Activated naive CD8-positive, alpha-beta T cell treated with anti-CD3 and anti-CD28 coated beads for 36 hours (primary cell): ENCODE data around the gene CAPN9. TPM values are rescaled to one million over a fixed set of nuclear protein-coding genes. Genes with fewer than 3 reads are reported as not detected.
"Not testable (repeated sequence)": the region's sequence is repeated elsewhere in the genome, so short reads cannot be mapped to it uniquely, and the experiment has no call there.

Source experiments
- DNase-seq: peaks from one replicate; pipeline ENCODE4 v3.0.0; 2021
- H3K27ac Mint-ChIP-seq: one replicate; pipeline ENCODE4 v1.8.0; 2022; ENCODE audit warnings: mild to moderate bottlenecking, moderate library complexity, mixed read lengths
- H3K27me3 Mint-ChIP-seq: one replicate; pipeline ENCODE4 v1.8.0; 2022; ENCODE audit warnings: mild to moderate bottlenecking, mixed read lengths
- H3K36me3 Mint-ChIP-seq: one replicate; pipeline ENCODE4 v1.8.0; 2021; ENCODE audit warnings: mild to moderate bottlenecking, mixed read lengths
- H3K4me1 Mint-ChIP-seq: one replicate; pipeline ENCODE4 v1.8.0; 2021; ENCODE audit warnings: mixed read lengths
- H3K4me3 Mint-ChIP-seq: one replicate; pipeline ENCODE4 v1.8.0; 2022; ENCODE audit warnings: mild to moderate bottlenecking, moderate library complexity, mixed read lengths
- H3K9me3 Mint-ChIP-seq: one replicate; pipeline ENCODE4 v1.8.0; 2022; ENCODE audit warnings: mixed read lengths
- total RNA-seq, 2 experiments: library from RNA; stranded (reverse); gene quantifications; one replicate each; pipeline ENCODE4 v1.2.3, GENCODE V29; 2021

Gene CAPN9, protein sequence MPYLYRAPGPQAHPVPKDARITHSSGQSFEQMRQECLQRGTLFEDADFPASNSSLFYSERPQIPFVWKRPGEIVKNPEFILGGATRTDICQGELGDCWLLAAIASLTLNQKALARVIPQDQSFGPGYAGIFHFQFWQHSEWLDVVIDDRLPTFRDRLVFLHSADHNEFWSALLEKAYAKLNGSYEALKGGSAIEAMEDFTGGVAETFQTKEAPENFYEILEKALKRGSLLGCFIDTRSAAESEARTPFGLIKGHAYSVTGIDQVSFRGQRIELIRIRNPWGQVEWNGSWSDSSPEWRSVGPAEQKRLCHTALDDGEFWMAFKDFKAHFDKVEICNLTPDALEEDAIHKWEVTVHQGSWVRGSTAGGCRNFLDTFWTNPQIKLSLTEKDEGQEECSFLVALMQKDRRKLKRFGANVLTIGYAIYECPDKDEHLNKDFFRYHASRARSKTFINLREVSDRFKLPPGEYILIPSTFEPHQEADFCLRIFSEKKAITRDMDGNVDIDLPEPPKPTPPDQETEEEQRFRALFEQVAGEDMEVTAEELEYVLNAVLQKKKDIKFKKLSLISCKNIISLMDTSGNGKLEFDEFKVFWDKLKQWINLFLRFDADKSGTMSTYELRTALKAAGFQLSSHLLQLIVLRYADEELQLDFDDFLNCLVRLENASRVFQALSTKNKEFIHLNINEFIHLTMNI
- not detected for total RNA-seq

DNA sequence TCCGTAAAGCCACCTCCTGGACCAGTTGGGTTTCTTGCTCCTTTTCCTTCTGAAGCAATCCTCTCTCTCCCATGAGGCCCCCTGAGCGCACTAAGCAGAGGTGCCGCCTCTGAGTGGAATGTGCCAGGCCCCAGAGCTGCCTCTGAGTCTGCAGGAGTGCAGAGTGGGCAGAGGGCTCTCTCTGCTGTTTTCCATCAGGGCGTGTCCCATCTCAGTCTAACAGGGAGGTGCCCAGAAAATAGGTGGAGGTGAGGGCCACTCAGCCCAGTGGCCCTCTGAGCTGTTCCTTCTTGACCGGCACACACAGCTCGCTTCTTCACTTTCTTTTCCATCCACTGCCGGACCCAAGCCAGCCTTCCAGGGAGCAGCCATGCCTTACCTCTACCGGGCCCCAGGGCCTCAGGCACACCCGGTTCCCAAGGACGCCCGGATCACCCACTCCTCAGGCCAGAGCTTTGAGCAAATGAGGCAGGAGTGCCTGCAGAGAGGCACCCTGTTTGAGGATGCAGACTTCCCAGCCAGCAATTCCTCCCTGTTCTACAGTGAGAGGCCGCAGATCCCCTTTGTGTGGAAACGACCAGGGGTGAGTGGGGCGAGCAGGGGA, at the start of gene CAPN9:
Gene CAPN9, plus strand, starts transcription at position 262 of the 604 bp plus-strand sequence. Its CDS starts 109 bp downstream, at position 371.
- Mint-ChIP-seq H3K27me3 (peaks cover 10% of the 10 kb centered on the region), H3K36me3 (no peaks in the 10 kb centered on the region), H3K4me3 (no peak within 1 kb of the TSS), H3K4me1 (no peaks in the 10 kb centered on the region), H3K27ac (no peak within 1 kb of the TSS), H3K9me3 (no peaks in the 10 kb centered on the region)
- no peak for DNase-seq

DNA sequence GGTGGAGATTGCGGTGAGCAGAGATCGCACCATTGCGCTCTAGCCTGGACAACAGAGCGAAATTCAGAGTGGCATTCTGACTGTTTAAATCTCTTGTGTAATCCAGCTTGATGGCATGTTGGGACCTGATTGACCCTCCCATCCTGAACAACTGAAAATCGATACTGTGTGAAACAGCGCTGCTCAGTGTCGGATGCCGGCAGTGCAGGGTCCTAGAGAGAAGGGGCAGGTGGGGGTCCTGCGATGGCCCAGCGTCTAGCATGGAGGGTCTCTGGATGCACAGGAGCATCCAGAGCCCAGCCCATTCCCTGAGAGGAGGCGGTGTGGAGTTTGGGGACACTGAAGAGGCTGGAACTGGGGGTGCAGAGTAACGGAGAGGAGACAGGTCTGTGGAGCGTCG, 49.1 kb upstream of the CAPN9 start:
- no peaks in the 10 kb centered on the region for H3K27me3 Mint-ChIP-seq
- H3K36me3 Mint-ChIP-seq: no peaks in the 10 kb centered on the region
- no peaks in the 10 kb centered on the region for H3K4me1 Mint-ChIP-seq
- no peaks in the 10 kb centered on the region for H3K9me3 Mint-ChIP-seq
- H3K4me3 Mint-ChIP-seq: no peak overlapping the region
- no peak overlapping the region for H3K27ac Mint-ChIP-seq
- DNase-seq: no peak

- not testable (repeated sequence) for H3K36me3 Mint-ChIP-seq, DNase-seq, H3K27me3 Mint-ChIP-seq, H3K27ac Mint-ChIP-seq, H3K4me1 Mint-ChIP-seq, H3K4me3 Mint-ChIP-seq, H3K9me3 Mint-ChIP-seq
Measured at GRCh38 chr1:230698964-230699363, 48.2 kb upstream of the CAPN9 start.

DNA sequence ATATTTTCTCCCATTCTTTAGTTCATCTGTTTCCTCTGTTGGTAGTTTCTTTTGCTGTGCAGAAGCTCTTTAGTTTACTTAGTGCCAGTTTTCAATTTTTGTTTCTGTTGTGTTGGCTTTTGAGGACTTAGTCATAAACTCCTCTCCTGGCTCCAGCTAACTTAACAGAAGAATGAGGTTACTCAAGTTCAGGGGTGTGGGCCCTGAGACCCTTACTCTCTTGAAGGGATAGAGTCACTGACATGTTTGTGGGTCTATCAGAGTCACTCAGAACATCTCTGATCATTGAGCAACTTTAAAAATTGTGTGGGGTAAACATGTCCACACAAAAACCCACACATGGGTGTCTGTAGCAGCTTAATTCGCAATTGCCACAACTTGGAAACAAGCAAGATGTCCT, 47.5 kb upstream of the CAPN9 start:
- Mint-ChIP-seq H3K36me3 (no peaks in the 10 kb centered on the region), H3K4me3 (no peak overlapping the region), H3K27me3 (peaks cover under 1% of the 10 kb centered on the region), H3K9me3 (no peaks in the 10 kb centered on the region), H3K4me1 (no peaks in the 10 kb centered on the region), H3K27ac (no peak overlapping the region)
- DNase-seq: no peak

- Mint-ChIP-seq H3K36me3 (no peaks in the 10 kb centered on the region), H3K4me3 (no peak overlapping the region), H3K9me3 (no peaks in the 10 kb centered on the region)
Measured at GRCh38 chr1:230700132-230700531, 47.1 kb upstream of the CAPN9 start.

GRCh38 chr1:230701434-230701833, 45.8 kb upstream of the CAPN9 start:
- H3K27me3 Mint-ChIP-seq: peaks cover 4% of the 10 kb centered on the region
- H3K4me3 Mint-ChIP-seq: no peak overlapping the region
- no peak overlapping the region for H3K27ac Mint-ChIP-seq
- no peak for DNase-seq
- no peaks in the 10 kb centered on the region for H3K36me3 Mint-ChIP-seq
- no peaks in the 10 kb centered on the region for H3K4me1 Mint-ChIP-seq
- no peaks in the 10 kb centered on the region for H3K9me3 Mint-ChIP-seq

More at GRCh38 chr1:230700132-230700531, 47.1 kb upstream of the CAPN9 start:
- Mint-ChIP-seq H3K27ac (no peak overlapping the region), H3K27me3 (peaks cover 4% of the 10 kb centered on the region), H3K4me1 (no peaks in the 10 kb centered on the region)
- DNase-seq: no peak

- H3K27me3 Mint-ChIP-seq: peaks cover 4% of the 10 kb centered on the region
- H3K36me3 Mint-ChIP-seq: no peaks in the 10 kb centered on the region
Measured at GRCh38 chr1:230701895-230702768, 45.1 kb upstream of the CAPN9 start.

DNA sequence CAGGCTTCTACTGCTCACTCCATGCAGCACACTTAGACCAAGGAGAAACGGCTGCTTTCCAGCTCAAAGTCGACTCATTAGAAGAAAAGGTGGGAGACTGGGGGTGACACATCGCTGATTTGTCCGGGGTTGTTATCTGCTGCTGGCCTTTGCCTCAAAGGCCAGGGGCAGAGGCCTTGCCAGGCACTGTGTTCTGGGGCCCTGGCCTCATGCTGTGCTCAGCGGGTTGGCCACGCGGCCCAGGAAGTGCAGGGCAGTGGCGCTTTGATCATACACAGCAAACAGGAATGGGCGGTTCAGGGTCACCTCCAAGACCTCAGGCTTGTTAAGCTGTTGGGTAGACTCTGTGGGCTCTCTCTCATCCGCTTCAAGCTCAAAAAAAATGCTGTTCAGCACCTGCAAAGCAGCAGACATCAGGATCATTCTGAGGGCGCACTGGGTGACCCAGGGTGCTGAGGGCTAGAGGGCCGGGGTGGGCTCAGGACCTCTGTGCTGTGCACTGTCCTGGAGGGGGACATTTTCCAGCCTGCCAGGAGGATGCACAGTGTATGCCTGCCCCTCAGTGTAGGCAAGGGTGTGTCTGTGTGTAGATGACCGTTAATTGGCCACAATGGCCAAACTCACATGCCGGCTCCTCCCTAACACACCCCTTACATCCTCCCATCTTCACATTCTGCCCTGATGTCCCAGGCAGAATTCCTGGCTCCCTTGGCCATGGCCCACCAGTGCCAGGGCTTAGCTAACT, 44.1 kb upstream of the CAPN9 start:
- Mint-ChIP-seq H3K27me3 (peaks cover 7% of the 10 kb centered on the region), H3K36me3 (no peaks in the 10 kb centered on the region), H3K4me3 (no peak overlapping the region), H3K4me1 (no peaks in the 10 kb centered on the region), H3K9me3 (no peaks in the 10 kb centered on the region), H3K27ac (no peak overlapping the region)
- no peak for DNase-seq

More at GRCh38 chr1:230701895-230702768, 45.1 kb upstream of the CAPN9 start:
- no peaks in the 10 kb centered on the region for H3K4me1 Mint-ChIP-seq
- no peak for DNase-seq
- no peak overlapping the region for H3K27ac Mint-ChIP-seq
- H3K9me3 Mint-ChIP-seq: no peaks in the 10 kb centered on the region
- H3K4me3 Mint-ChIP-seq: no peak overlapping the region

- no peaks in the 10 kb centered on the region for H3K9me3 Mint-ChIP-seq
- DNase-seq: no peak
- H3K4me3 Mint-ChIP-seq: no peak overlapping the region
- peaks cover 7% of the 10 kb centered on the region for H3K27me3 Mint-ChIP-seq
- no peak overlapping the region for H3K27ac Mint-ChIP-seq
- no peaks in the 10 kb centered on the region for H3K36me3 Mint-ChIP-seq
- H3K4me1 Mint-ChIP-seq: no peaks in the 10 kb centered on the region
Measured at GRCh38 chr1:230703679-230704385, 43.4 kb upstream of the CAPN9 start.

GRCh38 chr1:230704830-230705229, 42.4 kb upstream of the CAPN9 start:
- no peaks in the 10 kb centered on the region for H3K36me3 Mint-ChIP-seq
- no peaks in the 10 kb centered on the region for H3K9me3 Mint-ChIP-seq
- H3K4me3 Mint-ChIP-seq: no peak overlapping the region
- H3K4me1 Mint-ChIP-seq: no peaks in the 10 kb centered on the region
- peaks cover 7% of the 10 kb centered on the region for H3K27me3 Mint-ChIP-seq
- no peak for DNase-seq
- H3K27ac Mint-ChIP-seq: no peak overlapping the region

DNA sequence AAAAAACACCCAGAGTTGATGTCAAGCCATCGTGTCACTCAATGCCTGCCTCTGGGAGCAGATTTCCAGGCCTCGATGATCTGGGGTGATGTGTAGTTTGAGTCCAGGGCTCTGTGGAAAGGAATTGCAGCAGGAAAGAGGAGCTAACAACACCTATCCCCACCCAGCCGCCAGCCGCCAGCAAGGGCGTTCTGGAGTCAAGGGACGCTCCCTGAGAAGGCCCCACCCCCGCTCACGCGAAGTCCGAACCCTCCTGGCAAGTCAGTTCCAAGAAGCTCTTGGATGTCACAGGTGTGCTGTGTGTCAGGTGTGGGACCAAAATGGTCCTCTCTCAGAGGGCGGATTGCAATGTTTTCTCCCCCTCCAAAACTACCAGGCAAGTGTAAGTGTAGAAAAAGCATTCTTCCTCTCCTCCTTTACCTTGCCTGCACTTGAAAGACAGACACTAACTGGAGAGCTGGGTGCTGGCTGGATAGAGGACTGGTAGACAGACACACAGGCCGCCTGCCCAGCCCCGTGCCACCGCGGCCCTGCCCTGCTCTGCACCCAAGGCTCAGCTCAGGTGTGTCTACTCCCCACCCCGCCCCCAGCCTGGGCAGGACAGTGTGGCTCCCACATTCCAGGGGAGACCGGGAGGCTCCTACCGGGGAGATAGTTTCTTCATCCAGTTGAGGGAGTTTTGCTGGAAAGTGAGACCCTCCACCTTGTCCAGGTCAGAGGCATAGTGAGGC, 41.7 kb upstream of the CAPN9 start:
- Mint-ChIP-seq H3K4me3 (no peak overlapping the region), H3K36me3 (no peaks in the 10 kb centered on the region), H3K9me3 (no peaks in the 10 kb centered on the region), H3K4me1 (no peaks in the 10 kb centered on the region), H3K27ac (no peak overlapping the region), H3K27me3 (peaks cover 7% of the 10 kb centered on the region)
- no peak for DNase-seq

DNA sequence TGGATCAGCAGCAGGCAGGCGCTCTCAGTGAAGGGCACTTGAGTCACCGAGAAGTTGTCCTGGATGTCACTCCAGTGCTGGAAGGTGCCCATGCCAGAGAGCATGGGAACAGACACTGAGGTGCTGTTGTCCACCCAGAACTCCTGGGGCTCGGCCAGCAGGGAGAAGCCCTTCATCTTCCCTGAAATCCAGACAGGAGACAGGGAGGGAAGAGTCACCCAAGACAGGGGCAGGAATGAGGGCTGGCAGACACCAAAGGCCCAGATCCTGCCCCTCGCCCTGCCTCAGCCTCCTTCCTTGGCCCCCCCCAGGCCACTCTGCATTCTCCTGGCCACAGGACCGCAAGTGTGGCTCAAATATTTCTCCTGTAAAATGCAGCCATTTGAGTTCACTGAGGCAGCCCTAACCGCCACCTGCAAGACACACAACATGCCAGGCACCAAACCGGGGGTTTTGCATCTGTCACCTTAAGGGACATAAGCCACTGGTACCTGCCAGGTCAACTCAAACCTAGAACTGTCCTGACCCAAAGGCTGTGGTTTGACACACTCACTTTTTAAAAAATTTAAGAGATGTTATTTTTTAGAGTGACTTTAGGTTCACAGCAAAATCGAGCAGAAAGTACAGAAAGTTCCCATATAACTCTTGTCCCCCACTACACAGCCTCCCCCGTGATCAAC, 41.0 kb upstream of the CAPN9 start:
- no peak overlapping the region for H3K4me3 Mint-ChIP-seq
- no peak overlapping the region for H3K27ac Mint-ChIP-seq
- H3K9me3 Mint-ChIP-seq: no peaks in the 10 kb centered on the region
- no peaks in the 10 kb centered on the region for H3K36me3 Mint-ChIP-seq
- no peak for DNase-seq
- H3K27me3 Mint-ChIP-seq: peaks cover 7% of the 10 kb centered on the region
- no peaks in the 10 kb centered on the region for H3K4me1 Mint-ChIP-seq
